Calu3 (cell line): ENCODE measurements around the gene TANC1. TPM values are rescaled to one million over a fixed set of nuclear protein-coding genes. Genes with fewer than 3 reads are reported as not detected.
A peak's percentile ranks its signal among the peaks of the same experiment; 100 is the strongest.

Experiments
- BruUV-seq: library from RNA; stranded (reverse); fragments of 400-500 nt; replicated peaks from 2 replicates; lab custom pipeline; 2021; lab: Mats Ljungman, UMichigan
- CTCF ChIA-PET: fragments of 300-600 bp; sonication (Branson Sonifier 250); formaldehyde crosslinking; loops from one replicate; lab custom pipeline; 2022; ENCODE audit warnings: antibody characterized with exemption; lab: Charles Lee
- DNase-seq: peaks from one replicate; pipeline ENCODE4 v3.0.0; 2022
- H3K27ac Mint-ChIP-seq: one replicate; pipeline ENCODE4 v1.8.0; 2022; ENCODE audit warnings: mixed read lengths; ENCODE audit not compliant: unreplicated experiment
- H3K27me3 Mint-ChIP-seq: one replicate; pipeline ENCODE4 v1.8.0; 2022; ENCODE audit warnings: mixed read lengths; ENCODE audit not compliant: unreplicated experiment
- H3K36me3 Mint-ChIP-seq: one replicate; pipeline ENCODE4 v1.8.0; 2022; ENCODE audit warnings: mild to moderate bottlenecking, moderate library complexity, mixed read lengths; ENCODE audit not compliant: insufficient read depth, unreplicated experiment
- H3K4me1 Mint-ChIP-seq: one replicate; pipeline ENCODE4 v1.8.0; 2022; ENCODE audit warnings: mild to moderate bottlenecking, low read depth, mixed read lengths; ENCODE audit not compliant: unreplicated experiment
- H3K4me3 Mint-ChIP-seq: one replicate; pipeline ENCODE4 v1.8.0; 2022; ENCODE audit warnings: mild to moderate bottlenecking, low read depth, moderate library complexity, mixed read lengths; ENCODE audit not compliant: unreplicated experiment
- H3K9me3 Mint-ChIP-seq: one replicate; pipeline ENCODE4 v1.8.0; 2022; ENCODE audit warnings: low read depth, mixed read lengths; ENCODE audit not compliant: unreplicated experiment
- CTCF ChIP-seq: fragments of 200-600 bp; IDR thresholded peaks from one replicate; pipeline ENCODE4 v1.8.0; 2022; ENCODE audit warnings: antibody characterized with exemption; ENCODE audit not compliant: unreplicated experiment
- intact Hi-C: fragments of 100-400 bp; cut with micrococcal nuclease; formaldehyde crosslinking; loops from one replicate; pipeline ENCODE4 v1.10.0; 2022; ENCODE audit not compliant: unreplicated experiment
- total RNA-seq: library from RNA; stranded (reverse); gene quantifications from 2 replicates; pipeline ENCODE4 v1.2.3, GENCODE V29; 2022

Gene TANC1
- total RNA-seq, 1 experiment from 2014 or later: 41.2 TPM

GRCh38 chr2:159131914-159132281 lies 163.5 kb downstream of the TANC1 start:
- intact Hi-C loops: no loop called here
- H3K27me3 Mint-ChIP-seq: no peaks in the 10 kb centered on the region
- DNase-seq: no peak
- H3K4me3 Mint-ChIP-seq: no peak overlapping the region
- no TSS peak for BruUV-seq
- peaks cover 27% of the 10 kb centered on the region for H3K4me1 Mint-ChIP-seq
- CTCF ChIA-PET: no interaction called here
- peak overlapping the region; percentile 69 for H3K27ac Mint-ChIP-seq
- no peak for TF ChIP-seq CTCF
- H3K9me3 Mint-ChIP-seq: no peaks in the 10 kb centered on the region
- H3K36me3 Mint-ChIP-seq: no peaks in the 10 kb centered on the region

- Mint-ChIP-seq H3K4me1 (peaks cover 36% of the 10 kb centered on the region), H3K4me3 (no peak overlapping the region), H3K27ac (no peak overlapping the region), H3K36me3 (no peaks in the 10 kb centered on the region), H3K27me3 (no peaks in the 10 kb centered on the region), H3K9me3 (no peaks in the 10 kb centered on the region)
- no TSS peak for BruUV-seq
- CTCF ChIA-PET: interaction anchor here (1.4 to 1.7 kb wide), 2 partner anchors 9 to 17 kb away, joined by 3 to 5 read pairs; no protein-coding TSS in a partner anchor
- intact Hi-C loops: no loop called here
- DNase-seq: no peak
- TF ChIP-seq CTCF: no peak
These were observed 165.4 kb downstream of the TANC1 start for GRCh38 chr2:159133797-159134196.

GRCh38 chr2:159134979-159135378 lies 166.5 kb downstream of the TANC1 start:
- no peaks in the 10 kb centered on the region for H3K27me3 Mint-ChIP-seq
- no peak for DNase-seq
- peaks cover 43% of the 10 kb centered on the region for H3K4me1 Mint-ChIP-seq
- no peaks in the 10 kb centered on the region for H3K36me3 Mint-ChIP-seq
- CTCF ChIA-PET: interaction anchor here (0.8 kb wide), 1 partner anchor 26 kb away, joined by 4 read pairs; no protein-coding TSS in a partner anchor
- H3K4me3 Mint-ChIP-seq: no peak overlapping the region
- no peak overlapping the region for H3K27ac Mint-ChIP-seq
- TF ChIP-seq CTCF: no peak
- no peaks in the 10 kb centered on the region for H3K9me3 Mint-ChIP-seq
- BruUV-seq: no TSS peak
- intact Hi-C loops: no loop called here

GRCh38 chr2:159136391-159136790 lies 168.0 kb downstream of the TANC1 start:
- intact Hi-C loops: no loop called here
- Mint-ChIP-seq H3K4me3 (no peak overlapping the region), H3K4me1 (peaks cover 30% of the 10 kb centered on the region), H3K9me3 (no peaks in the 10 kb centered on the region), H3K27me3 (no peaks in the 10 kb centered on the region), H3K27ac (no peak overlapping the region), H3K36me3 (no peaks in the 10 kb centered on the region)
- CTCF ChIA-PET: no interaction called here
- DNase-seq: no peak
- no peak for TF ChIP-seq CTCF
- no TSS peak for BruUV-seq
